CD4-positive, alpha-beta T cell treated with Interleukin-17A for 1 hour (primary cell): ENCODE measurements around the gene ACYP2.
A peak's percentile ranks its signal among the peaks of the same experiment; 100 is the strongest.

ENCODE experiments used
- DNase-seq: peaks from one replicate; pipeline ENCODE4 v3.0.0-alpha.2; 2020

The ACYP2 gene

DNA sequence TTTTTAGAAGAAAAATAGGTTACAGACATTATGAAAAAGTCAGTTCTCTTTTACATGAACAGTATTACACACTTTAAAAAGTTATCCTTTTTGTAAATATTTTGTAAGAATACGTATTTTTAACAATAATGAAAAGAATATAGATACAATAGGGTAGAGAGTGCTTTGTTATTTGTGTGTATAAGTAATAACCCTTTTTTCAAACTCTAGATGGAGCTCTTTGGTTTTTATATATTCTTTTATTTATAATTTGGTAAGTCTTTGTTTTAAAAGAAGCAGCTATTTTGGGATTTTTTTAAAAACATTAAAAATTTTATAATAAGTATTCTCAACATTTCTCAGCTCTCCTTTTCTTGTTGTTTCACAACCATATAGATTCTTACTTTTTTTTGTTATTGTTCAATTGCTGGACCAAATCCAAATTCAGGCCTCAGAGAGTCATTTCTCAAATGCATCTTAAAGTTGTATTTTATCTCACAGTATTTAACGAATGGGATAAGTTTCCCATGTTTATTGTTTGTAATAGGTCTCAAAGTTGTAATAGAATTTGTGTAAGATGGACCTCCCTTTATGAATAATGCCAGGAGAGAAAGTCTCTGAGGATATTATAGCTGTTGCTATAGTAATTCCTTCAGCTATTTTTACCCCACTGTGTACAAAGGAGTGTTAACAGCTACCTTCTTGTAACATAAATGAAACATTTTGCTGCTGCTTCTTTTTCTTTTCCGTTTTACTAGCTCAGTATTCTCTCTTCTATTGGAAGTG, 46.4 kb downstream of the ACYP2 start:
- DNase-seq, result no peak

DNA sequence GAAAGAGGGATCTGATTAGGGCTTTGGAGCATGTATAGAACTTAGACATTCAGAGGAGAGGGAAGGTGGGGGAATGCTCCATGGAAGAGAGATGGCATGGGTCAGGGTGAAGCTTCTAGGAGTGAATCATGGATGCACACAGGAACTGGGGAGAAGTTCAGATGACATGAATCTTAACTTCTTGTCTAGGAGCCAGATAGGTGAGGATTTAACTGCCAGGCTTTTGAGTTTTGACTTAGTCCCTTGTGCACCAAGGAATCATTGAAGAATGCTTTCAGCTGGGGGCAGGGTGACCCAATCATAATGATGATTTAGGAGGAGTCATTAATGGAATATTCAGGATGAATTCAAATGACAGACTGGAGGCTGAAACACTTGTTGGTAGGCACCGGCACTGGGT, 48.7 kb downstream of the ACYP2 start:
- DNase-seq, result no peak

DNA sequence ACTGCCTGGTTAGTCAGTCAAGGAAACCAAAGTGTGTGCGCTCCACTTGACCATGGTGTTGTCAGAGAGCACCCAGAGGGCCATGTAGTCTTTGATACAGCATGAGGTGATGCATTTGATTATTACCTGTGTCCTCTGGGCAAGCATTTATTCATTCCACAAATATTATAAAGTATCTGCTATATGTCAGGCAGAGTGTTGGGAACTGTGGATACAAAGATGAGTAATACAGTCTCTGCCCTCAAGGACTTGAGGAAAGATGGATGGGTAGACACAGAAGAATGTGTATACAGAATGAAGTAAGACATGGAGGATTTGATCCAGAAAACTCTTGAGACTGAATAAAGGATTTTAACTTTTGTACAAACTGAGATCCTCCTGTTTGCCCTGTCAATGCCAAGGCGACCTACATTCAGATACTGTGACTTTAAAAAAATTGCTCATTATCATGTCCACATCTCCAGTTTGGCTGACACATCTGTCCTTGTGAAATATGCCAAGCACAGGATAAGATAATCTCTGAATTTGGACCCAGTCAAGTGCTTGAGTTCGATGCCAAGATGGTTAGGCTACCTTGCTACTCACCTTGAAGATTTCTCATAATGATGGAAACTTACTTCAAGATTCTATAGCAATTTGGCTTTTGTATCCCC, 50.8 kb downstream of the ACYP2 start:
- DNase-seq, result no peak

DNA sequence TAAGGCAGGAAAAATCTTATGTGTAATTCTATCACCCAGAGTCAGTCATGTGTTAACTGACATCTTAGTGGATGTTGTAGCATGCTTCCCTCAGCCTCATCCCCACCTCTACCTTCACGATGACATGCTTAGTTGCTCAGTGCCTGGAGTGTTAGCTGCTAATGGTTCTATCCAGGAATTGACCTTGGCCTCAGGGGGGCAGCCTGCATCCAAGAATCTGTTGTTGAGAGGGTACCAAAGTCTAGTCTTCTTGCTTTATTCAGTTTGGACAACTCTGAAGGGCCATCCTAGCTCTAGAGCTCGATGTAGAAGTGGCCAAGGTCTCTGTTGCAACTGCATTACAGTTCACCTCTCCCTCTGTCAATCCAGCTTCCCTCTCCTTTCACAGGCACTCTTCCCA, 61.2 kb downstream of the ACYP2 start:
- no peak for DNase-seq

DNA sequence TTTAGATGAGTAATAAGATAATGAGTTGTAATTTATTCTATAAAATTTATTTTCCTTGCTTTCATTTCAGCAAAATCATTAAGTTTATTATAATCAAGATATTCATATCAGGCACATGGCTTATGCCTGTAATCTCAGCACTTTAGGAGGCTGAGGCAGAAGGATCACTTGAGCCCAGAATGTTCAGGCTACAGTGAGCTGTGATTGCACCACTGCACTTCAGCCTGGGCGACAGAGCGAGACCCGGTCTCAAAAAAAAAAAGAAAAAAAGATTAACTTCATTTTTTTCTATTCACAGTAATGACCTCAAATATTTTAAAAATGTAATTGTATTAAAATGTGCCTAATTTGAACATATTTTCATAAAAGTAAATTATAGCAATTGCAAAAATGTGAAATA, 67.9 kb downstream of the ACYP2 start:
- no peak for DNase-seq

DNA sequence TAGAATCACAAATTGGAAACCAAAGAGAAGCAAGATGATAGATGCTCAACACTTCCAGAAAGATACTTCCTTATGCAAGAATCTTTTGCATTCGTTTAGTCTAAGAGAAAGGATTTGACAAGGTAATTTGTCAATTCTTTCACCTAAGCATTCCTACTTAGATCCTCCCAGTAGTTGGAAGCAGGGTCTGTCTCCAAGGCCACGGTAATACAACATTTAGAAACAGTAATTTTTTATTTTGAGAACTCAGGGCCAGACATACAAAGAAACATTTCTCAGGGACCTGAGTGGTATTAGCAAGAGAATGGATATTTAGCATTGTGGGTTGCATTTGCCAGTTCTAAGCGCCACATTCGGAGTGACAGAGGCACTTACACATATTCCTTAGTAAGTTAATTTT, 68.6 kb downstream of the ACYP2 start:
- no peak for DNase-seq

DNA sequence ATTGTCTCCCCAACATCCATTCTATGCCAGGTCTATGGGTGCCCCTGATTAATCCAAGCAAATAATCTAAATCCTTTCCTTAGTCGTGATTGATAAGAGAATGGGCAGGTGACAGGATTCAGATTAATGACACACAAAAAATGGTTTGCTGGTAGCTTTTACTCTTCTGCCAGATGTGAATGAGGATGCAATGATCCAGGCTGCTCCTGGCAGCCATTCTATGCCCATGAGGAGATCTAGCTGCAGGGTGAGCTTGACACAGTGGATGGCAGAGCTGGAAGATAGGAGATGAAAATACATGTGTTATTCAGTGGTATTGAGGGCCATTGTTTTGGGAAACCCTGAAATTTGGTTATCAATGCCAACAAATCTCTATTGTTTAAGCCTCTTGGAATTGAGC, 69.7 kb downstream of the ACYP2 start:
- no peak for DNase-seq

DNA sequence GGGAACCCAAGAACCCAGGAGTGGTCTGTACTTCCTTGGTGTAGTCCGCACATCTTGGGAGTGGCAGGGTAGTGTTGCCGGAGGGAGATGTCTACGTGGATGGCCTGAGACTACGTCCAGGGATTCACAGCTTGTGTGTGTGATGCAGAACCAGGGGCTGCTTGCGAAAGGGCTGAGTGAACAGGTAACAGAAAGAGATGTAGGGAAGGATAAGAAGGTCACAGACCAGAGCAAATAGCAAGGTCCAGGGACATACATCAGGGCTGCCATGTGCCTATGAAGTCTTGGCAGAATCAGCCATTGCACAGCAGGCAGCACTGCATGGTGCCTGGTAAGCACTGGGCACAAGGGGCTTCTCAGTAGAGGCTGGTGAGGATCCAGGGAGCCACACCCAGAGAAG, 71.9 kb downstream of the ACYP2 start:
- no peak for DNase-seq

DNA sequence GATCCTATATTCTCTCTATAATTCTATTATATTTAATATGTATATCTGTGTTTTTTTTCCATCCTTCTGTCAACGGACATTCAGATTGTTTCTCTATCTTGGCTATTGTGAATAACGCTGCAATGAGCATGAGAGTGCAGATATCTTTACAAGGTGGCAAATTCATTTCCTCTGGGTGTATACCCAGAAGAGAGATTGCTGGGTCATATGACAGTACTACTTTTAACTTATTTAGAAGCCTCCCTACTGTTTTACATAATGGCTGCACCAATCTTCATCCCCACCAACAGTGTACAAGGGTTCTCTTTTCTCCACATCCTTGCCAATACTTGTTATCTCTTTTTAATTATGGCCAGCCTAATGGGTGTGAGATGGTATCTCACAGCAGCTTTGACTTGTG, 74.1 kb downstream of the ACYP2 start:
- DNase-seq, result no peak

DNA sequence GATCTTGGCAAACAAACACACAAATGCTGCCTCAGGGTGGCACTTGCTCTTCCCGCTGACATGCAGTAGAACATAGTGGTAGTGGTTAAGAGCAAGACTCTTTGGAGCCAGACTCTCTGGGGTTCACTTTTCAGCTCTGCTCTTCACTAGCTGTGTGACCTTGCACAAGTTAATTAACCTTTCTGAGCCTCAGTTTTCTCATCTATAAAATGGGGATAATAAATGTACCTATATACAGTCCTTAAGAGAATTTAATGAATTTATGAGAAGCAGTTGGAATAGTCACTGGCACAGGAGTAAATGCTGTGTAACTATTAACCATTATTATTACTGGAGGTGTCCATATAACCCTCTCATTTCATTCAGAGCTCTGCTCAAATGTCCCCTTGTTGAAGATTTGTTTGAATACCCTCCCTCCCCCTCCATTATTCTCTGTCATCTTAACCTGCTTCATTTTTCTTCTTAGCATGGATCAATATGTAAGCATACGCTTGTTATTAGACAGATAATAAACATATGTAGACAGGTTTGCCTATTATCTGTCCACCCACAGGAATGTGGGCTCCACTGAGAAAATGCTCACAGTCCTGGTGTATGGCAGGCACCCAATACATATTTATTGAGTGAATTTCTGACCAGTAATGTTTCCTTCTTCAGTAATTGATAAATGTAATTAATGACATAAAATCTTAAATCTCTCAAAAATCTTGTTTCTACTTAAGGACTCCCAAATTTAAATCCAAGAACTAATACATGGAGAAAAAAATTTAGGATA, 76.1 kb downstream of the ACYP2 start:
- no peak for DNase-seq

DNA sequence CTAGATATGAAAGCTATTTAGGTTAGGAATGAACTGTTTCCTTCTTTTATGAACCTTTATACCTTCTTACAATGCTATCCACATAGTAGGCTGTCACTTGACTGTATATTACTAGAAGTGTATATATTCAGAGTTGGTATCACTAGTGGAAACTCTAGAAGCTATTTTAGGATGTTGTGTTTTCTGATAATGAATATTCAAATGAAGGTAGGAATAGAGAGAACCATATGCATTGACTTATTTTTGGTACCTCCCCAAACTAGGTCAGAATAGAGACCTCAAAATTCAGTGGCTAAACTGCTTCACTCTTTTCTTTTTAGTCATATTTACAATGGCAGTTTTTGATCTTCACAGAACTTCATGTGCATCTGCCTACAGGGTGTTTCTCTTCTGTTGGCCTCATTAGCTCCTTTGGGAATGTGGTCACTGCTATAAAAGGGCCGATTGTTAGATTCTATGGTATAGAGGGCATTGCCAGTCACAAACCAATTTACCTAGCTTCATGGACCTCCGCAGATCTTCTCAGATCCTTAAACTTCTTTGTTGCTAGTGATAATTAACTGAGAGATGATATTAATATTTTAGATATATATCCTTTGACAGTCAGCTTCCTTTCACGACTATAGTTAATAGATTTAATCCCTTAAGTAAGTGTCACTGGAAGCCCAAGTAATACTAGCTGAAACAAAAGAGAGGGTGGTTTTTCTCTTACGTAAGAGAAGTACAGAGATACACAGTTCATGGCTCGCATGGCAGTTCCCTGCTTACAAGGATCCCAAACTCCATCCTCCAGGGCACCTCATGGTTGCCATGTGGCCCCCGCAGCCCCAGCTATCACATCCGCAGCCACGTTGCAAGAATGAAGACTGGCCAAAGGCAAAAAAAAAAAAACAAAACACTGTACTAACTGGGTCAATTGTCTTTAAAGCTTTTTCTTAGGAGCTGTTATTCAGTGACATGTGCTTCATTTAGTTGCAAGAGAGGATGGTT, 79.6 kb downstream of the ACYP2 start:
- no peak for DNase-seq

DNA sequence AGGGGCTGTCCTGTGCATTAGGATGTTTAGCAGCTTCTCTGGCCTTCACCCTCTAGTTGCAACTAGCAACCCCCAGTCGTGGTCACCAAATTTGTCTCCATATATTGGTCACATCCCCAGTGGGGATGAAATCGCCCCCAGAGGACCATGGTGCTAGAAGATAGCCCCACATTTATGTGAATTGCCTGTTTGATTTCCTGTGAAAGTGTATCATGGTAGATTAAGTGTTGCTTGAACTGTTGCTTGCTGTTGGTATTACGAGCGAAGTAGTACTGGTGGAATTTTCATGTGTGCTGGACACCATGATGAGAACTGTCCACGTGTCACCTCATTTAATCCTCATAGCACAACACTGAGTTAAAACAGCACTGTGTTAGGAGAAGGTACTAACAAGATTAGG, 81.2 kb downstream of the ACYP2 start:
- no peak for DNase-seq

DNA sequence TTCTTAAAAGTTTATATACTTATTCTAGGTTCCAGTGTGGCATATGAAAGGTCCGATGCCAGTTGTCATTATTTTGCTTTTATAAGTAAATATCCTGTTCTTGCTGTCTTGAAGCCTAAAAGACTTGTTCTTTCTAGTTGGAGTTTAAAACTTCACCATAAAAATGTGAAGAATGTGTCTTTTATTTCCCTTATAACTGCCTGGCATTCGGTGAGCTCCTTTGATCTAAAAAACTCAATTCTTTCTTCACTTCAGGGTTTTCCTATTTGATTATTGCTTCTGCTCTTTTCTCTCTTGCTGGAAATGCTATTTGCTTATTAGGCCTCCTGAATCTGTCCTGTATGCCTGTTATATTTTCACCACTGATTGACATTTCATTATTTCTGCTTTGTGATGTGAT, 89.1 kb downstream of the ACYP2 start:
- no peak for DNase-seq

DNA sequence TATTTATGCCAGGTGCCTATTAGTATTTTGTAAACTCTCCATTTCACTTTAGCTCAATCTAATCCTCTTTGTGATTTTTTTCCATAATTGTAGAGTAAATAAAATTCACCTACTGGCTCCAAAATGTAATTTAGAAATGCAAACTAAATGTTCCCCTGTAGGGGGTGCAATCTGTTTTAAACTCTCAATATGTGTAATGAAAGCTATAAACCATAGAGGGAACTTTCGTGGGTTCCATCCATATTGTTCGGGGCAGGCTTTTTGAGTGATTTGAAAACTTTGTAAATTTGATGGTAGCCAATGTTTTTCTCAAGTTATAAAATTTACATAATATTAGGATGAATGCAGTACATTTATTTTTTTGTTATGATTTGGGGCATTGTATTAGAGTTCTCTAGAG, 91.2 kb downstream of the ACYP2 start:
- DNase-seq, result peak; percentile 10

DNA sequence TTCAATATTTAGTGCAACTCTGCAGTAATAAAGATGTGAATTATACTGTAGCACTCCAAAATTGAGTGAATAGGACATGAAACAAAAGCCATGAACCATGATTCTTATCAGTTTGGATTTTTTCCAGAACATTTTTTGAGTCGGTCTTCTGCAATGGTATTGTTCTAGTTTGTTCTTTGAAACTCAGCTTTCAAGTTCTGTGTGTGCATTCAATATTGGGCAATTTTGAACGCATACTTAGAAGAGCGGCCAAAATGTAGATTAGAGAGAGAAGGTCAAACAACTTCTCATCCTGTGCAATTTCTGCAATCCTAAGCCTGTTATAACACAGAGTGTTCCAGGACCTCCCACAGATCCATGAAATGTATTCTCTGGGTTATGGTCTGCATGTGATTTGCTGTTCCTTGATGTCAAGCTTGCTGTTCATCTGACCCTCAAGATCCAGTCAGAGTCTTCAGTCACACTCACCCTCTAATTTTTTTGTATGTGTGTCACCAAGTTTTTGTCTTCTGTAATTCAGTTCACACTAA, 92.3 kb downstream of the ACYP2 start:
- no peak for DNase-seq

DNA sequence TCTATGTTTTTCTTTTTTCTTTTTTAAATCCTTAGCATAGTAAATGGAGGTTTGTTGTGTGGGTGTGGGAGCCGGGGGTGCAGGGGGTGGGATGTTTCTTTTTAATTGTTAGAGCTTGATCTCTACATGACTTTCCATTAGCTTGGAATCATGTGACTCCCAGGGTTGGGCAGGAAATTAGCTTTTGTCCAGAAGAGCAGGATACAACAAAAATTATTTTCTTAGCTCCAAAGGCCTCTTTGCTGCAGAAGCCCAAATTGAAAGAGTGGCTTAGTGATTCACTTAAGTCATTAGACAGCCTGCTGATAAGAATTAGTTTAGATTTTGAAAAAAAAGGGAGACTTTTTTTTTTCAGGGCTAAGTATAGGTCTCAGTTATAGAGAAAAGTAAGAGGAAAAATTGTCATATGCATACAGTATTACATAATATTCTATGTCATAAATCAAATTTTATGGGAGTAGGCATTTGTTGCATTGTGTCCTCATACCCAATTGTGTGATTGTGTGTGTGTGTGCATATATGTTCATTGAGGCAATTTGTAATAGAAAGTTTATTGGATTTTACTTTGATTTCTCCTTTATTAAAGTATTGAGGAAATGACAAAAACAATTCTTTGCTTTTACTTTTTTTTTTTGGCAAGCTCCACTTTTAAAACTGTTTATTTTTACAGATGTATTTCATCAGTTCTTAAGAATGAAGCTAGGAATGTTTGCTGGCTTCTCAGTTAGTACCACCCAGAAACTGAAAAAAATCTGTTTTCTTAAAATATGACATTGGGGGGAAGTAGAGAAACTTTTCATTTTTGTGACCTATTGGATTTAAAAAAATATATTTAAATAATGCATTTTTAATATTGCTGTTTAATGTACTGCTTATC, 93.2 kb downstream of the ACYP2 start:
- no peak for DNase-seq

DNA sequence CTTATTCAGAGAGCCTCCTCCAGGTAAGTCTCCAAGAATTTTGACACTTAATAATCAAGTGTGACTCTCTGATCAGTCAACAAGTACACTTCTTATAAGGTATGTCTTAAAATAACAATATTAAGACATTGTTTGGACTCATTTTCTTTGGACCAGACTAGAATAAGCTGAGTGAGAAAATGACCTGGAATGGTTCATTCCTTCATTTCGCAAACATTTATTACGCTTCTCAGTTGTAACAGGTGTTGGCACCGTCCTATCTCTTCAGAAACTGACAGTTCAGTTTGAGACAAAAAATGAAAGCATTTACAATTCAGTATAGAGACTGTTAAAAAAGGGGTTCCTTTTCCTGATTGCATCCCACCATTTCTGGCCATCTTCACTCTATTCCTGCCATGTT, 94.0 kb downstream of the ACYP2 start:
- no peak for DNase-seq

DNA sequence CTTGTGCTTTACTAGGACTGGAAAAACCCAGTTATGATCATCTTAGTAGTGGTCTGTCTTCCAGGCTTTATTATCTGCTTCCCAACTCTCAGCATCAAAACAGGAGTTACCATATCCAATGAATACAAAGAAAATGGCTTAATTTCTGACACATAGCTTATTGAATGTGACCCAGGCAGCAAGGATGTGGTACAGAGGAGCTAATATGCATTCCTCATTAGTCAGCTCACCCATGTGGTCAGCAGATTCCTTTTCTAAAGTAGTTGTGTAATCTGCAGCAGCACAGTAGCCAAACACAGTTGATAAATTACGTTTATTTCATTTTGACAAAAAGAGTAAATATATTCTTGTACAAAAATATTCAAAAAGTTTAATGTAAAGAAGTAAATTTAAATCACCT, 97.0 kb downstream of the ACYP2 start:
- DNase-seq, result no peak

DNA sequence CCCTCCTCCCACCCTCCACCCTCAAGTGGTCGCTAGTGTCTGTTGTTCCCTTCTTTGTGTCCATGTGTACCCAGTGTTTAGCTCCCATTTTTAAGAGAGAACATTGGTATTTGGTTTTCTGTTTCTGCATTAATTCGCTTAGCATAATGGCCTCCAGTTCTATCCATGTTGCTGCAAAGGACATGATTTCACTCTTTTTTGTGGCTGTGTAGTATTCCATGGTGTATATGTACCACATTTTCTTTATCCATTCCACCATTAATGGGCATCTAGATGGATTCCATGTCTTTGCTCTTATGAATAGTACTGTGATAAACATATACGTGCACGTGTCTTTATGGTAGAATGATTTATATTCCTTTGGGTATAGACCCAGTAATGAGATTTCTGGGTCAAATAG, 97.7 kb downstream of the ACYP2 start:
- no peak for DNase-seq

DNA sequence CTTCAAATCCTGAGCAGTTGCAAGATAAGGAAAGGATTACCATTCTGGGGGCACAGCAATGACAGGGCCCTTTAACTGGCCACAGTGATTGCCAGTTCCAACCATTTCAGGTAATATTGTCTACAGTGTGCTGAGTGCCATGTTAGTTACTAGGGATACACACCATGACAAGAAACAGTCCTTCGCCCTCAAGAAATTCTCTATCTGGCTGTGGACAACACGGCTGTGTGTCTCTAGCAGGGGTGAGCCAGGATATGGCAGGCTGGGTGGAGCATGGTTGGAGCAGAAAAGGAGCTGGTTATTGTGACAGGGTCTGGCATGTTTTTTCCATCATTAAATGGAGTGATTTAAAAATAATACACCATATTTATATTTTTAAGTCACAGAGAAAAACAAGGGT, 109.6 kb downstream of the ACYP2 start:
- DNase-seq, result no peak

DNA sequence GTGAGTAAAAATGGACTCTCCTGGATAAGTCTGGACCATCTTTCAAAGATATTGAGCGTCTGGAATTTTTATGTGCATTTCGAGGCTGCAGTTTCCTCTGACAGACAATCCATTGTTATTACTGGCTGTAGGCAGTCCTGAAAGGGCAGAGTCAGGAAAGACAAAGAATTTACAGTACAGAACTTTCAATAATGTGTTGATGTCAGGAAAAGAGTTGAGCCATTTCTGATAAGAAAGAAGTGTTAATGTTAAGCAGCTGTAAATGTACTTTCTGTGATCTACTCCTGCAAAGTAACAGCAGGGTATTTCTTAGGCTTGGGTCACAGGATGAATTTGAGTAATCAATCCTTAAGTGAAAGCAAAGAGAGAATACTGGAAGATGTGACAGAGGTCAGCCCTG, 110.8 kb downstream of the ACYP2 start:
- no peak for DNase-seq

DNA sequence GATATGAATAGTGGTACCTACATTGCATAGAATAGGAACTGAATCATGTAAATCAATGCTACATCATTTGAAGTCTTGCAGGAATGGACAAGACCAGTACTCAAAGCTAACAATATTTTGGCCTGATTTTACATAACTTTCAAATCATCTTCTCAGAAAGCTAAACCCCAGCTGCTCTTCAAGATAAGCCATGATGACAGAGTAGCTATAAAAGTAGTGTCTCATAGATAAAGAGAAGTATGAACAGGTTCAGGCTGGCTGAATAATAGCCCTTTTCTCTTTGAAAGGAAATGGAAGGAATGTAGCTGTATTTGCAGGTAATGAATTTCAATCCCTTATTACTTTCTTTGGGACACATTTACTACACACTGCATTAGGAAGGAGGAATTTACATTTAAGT, 112.4 kb downstream of the ACYP2 start:
- no peak for DNase-seq
